ENCODE data around the gene PDIA2. TPM values are rescaled to one million over a fixed set of nuclear protein-coding genes. Genes with fewer than 3 reads are reported as not detected.

Gene PDIA2
- polyA plus RNA-seq, 1 experiment = not detected

GRCh38 chr16:311725-312124 lies 28.8 kb downstream of the PDIA2 start:
- CTCF ChIA-PET = no interaction called here
- DNase-seq (ENCODE audit: low read depth) = no peak

GRCh38 chr16:314351-314750 lies 31.4 kb downstream of the PDIA2 start:
- CTCF ChIA-PET = interaction anchor here (0.9 kb wide), 1 partner anchor 47 kb away, joined by 3 read pairs; no protein-coding TSS in a partner anchor
- Histone ChIP-seq H3K36me3 (ENCODE audit: control insufficient read depth, insufficient read depth, low read length) (peaks cover 30% of the 10 kb centered on the region), H3K27me3 (ENCODE audit: control insufficient read depth, insufficient read depth, low read length) (no peaks in the 10 kb centered on the region), H3K4me3 (ENCODE audit: low read depth, low read length) (no peak overlapping the region)
- no peak for DNase-seq (ENCODE audit: low read depth)
- no peak for TF ChIP-seq CTCF (IDR thresholded peaks at IDR 0.05; ENCODE audit: insufficient read depth, low read depth, low read length)
- POLR2A ChIA-PET = no interaction called here

More at GRCh38 chr16:311725-312124, 28.8 kb downstream of the PDIA2 start:
- POLR2A ChIA-PET = no interaction called here
- TF ChIP-seq CTCF (IDR thresholded peaks at IDR 0.05; ENCODE audit: insufficient read depth, low read depth, low read length) = no peak
- Histone ChIP-seq H3K4me3 (ENCODE audit: low read depth, low read length) (no peak overlapping the region), H3K27me3 (ENCODE audit: control insufficient read depth, insufficient read depth, low read length) (no peaks in the 10 kb centered on the region), H3K36me3 (ENCODE audit: control insufficient read depth, insufficient read depth, low read length) (peaks cover 34% of the 10 kb centered on the region)

GRCh38 chr16:314795-315299 lies 31.9 kb downstream of the PDIA2 start:
- H3K36me3 ChIP-seq (ENCODE audit: control insufficient read depth, insufficient read depth, low read length) = peaks cover 29% of the 10 kb centered on the region
- no peak for TF ChIP-seq CTCF (IDR thresholded peaks at IDR 0.05; ENCODE audit: insufficient read depth, low read depth, low read length)
- DNase-seq (ENCODE audit: low read depth) = no peak
- H3K27me3 ChIP-seq (ENCODE audit: control insufficient read depth, insufficient read depth, low read length) = no peaks in the 10 kb centered on the region
- POLR2A ChIA-PET = no interaction called here
- CTCF ChIA-PET = interaction anchor here (0.9 kb wide), 1 partner anchor 47 kb away, joined by 3 read pairs; no protein-coding TSS in a partner anchor
- H3K4me3 ChIP-seq (ENCODE audit: low read depth, low read length) = no peak overlapping the region

- DNase-seq (ENCODE audit: low read depth) = no peak
- no peak overlapping the region for H3K4me3 ChIP-seq (ENCODE audit: low read depth, low read length)
- ChIA-PET CTCF (no interaction called here), POLR2A (no interaction called here)
- H3K27me3 ChIP-seq (ENCODE audit: control insufficient read depth, insufficient read depth, low read length) = no peaks in the 10 kb centered on the region
- H3K36me3 ChIP-seq (ENCODE audit: control insufficient read depth, insufficient read depth, low read length) = peaks cover 27% of the 10 kb centered on the region
- TF ChIP-seq CTCF (IDR thresholded peaks at IDR 0.05; ENCODE audit: insufficient read depth, low read depth, low read length) = no peak
Measured at GRCh38 chr16:316741-317464, 33.9 kb downstream of the PDIA2 start.

GRCh38 chr16:317583-317982 lies 34.6 kb downstream of the PDIA2 start:
- ChIA-PET POLR2A (no interaction called here), CTCF (no interaction called here)
- Histone ChIP-seq H3K4me3 (ENCODE audit: low read depth, low read length) (no peak overlapping the region), H3K36me3 (ENCODE audit: control insufficient read depth, insufficient read depth, low read length) (peaks cover 26% of the 10 kb centered on the region), H3K27me3 (ENCODE audit: control insufficient read depth, insufficient read depth, low read length) (no peaks in the 10 kb centered on the region)
- no peak for DNase-seq (ENCODE audit: low read depth)
- TF ChIP-seq CTCF (IDR thresholded peaks at IDR 0.05; ENCODE audit: insufficient read depth, low read depth, low read length) = no peak
